Urinary bladder (tissue), 4 donors: ENCODE results near the gene FN1. TPM values are rescaled to one million over a fixed set of nuclear protein-coding genes. Genes with fewer than 3 reads are reported as not detected.
A peak's percentile ranks its signal among the peaks of the same experiment; 100 is the strongest.

Experiments
- DNase-seq: peaks from one replicate; pipeline ENCODE4 v3.0.0-alpha.2; 2015; ENCODE audit errors: extremely low spot score
- H3K27ac ChIP-seq: one replicate; pipeline ENCODE4 v1.5.1; 2013; ENCODE audit warnings: low read depth, mild to moderate bottlenecking, moderate library complexity
- H3K36me3 ChIP-seq: one replicate; pipeline ENCODE4 v1.6.1; 2013; ENCODE audit warnings: mild to moderate bottlenecking, moderate library complexity; ENCODE audit not compliant: insufficient read depth
- H3K4me1 ChIP-seq: one replicate; pipeline ENCODE4 v1.6.1; 2013; ENCODE audit warnings: mild to moderate bottlenecking, moderate library complexity; ENCODE audit not compliant: insufficient read depth
- H3K4me3 ChIP-seq: one replicate; pipeline ENCODE4 v1.5.1; 2013; ENCODE audit warnings: low read depth, low read length
- WGBS: extraction: QIAGEN DNeasy Blood & Tissue Kit; methylation state at CpG from one replicate; pipeline ENCODE4 v1.1.7; 2013; 5-methylcytosine and 5-hydroxymethylcytosine counted together
- polyA plus RNA-seq: library from polyadenylated mRNA; stranded (reverse); fragments of 200-250 nt; gene quantifications from one replicate; pipeline ENCODE4 v1.2.3, GENCODE V29; 2013
- total RNA-seq: library from RNA; depleted of rRNA; stranded (reverse); fragments of >200 nt; gene quantifications from one replicate; pipeline ENCODE4 v1.2.3, GENCODE V29; 2014
- donor health status: healthy with polysubstance abuse.
- donor health status: healthy.

The FN1 gene
- total RNA-seq (1,853 TPM), polyA plus RNA-seq (1,813 TPM)

DNA sequence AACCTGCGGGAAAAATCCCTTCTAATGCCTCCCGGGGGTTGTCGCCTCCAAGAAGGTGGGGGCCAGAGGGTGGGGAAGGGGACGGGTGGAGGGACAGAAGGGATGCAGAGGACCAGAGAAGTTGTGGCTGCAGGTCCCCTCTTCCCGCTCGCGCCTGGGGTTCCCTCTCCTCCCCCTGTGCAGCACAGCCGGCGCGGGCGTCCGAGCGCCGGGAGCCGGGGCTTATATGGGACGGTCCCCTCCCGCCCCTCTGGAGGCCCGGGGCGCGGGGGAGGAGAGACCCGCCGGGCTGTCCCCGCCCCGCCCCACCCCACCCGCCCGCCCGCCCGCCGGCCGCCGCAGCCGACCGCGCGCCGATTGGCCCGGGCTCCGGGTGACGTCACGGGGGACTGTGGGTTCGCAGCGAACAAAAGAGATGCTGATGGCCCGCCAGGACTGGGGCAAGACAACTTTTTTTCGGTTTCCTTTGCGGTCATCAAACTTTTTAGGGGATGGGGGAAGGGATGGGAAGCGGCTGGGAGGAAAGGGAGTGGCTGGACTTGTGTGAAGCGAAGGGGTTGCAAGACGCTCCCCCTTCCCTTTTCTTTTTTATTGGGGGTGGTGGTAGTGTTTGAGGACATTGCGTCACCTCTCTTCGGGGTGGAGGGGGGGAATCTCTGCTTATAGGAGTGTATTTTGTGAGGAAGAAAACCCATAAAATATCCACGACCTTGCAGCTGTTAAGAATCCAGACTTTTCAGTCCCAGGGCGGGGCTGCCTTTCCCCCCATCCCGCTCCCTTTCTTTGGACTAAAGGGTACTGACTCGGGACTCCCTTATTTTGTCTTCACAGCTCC is at the start of gene FN1:
Gene FN1, minus strand, starts transcription at position 199 of the 835 bp plus-strand sequence. CDS start 266 bp downstream, outside the sequence.
- WGBS: under 1% methylated on average over 54 of the region's 54 CpGs
- DNase-seq: peak; percentile 90
- peak within 1 kb of the TSS; percentile 78 for H3K27ac ChIP-seq
- H3K4me1 ChIP-seq: no peaks in the 10 kb centered on the region
- peak within 1 kb of the TSS; percentile 48 for H3K4me3 ChIP-seq
- H3K36me3 ChIP-seq: no peaks in the 10 kb centered on the region

DNA sequence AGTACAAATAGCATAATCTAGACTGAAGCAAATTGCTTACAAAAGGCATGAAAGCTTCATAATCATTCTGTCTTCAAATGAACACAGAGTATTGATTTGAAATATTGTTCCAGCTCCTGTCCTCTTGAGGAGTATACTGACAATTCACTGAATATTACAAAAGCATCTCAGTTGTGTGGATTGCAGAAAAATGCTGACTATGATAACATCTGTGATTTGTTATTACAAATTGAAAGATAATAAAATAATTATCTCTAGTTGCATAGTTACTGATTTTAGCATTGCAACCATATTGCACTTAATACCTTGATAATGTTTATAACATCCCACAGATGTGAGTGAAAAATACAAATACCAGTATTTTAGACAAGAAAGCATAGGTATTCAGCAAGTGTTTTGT is 49.2 kb upstream of the FN1 start:
- H3K4me1 ChIP-seq: no peaks in the 10 kb centered on the region
- no peak overlapping the region for H3K4me3 ChIP-seq
- no peaks in the 10 kb centered on the region for H3K36me3 ChIP-seq
- no peak for DNase-seq
- H3K27ac ChIP-seq: no peak overlapping the region

- 81% methylated on average over 2 of the region's 2 CpGs for WGBS
- H3K4me3 ChIP-seq: no peak overlapping the region
- no peaks in the 10 kb centered on the region for H3K36me3 ChIP-seq
- no peaks in the 10 kb centered on the region for H3K4me1 ChIP-seq
- H3K27ac ChIP-seq: no peak overlapping the region
- DNase-seq: no peak
Observed at GRCh38 chr2:215484570-215484969, 48.7 kb upstream of the FN1 start.

DNA sequence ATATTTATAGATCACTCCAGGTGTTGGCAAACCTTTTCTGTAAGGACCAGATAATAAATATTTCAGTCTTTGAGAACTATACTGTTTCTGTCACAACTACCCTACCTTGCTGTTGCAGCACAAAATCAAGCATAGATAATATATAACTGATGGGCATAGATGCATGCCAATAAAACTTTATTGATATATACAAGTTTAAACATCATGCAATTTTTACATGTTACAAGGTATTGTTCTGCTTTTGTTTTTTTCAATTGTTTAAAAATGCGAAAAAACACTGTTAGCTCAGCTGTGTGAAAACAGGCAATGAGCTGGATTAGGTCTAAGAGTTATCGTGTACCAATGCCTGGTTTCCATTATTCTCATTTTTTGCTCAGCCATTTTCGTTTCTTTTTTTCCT is 47.6 kb upstream of the FN1 start:
- Histone ChIP-seq H3K27ac (no peak overlapping the region), H3K4me1 (no peaks in the 10 kb centered on the region), H3K36me3 (no peaks in the 10 kb centered on the region), H3K4me3 (no peak overlapping the region)
- 95% methylated on average over 3 of the region's 3 CpGs for WGBS
- no peak for DNase-seq

DNA sequence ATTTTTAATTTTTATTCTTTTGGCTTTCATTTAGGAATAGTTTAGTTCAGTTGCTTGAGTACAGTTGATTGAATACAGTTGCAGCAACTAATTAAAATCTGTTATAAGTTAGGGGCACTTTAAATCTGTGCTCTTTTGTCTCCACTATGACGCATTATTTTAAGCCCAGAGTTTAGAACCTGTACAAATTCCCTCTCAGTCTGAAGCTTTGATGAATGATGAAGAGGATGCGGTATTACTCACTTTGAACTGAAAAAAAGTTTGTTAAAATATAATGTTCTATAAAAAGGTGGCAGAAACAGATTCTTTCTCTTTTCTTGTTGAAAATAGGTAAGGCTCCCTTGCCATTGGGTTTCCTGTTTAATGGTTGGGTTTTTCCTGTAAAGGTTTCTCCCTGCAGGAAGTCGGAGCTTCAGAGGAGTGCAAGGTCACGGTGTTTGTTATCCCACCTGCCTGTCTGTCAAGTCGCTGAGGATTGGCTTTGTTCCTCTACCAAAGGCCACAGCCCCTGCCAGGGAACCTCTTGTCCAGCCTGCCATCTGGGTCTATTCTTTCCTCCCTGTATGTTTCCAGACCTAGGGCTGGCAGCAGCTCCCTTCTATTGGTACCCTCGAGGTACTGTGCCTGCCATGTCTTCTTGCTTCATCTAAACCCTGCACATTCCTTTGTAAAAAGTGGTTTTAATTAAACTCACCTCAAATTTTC is 43.8 kb upstream of the FN1 start:
- H3K4me1 ChIP-seq: no peaks in the 10 kb centered on the region
- no peak for DNase-seq
- no peak overlapping the region for H3K27ac ChIP-seq
- 75% methylated on average over 6 of the region's 6 CpGs for WGBS
- no peaks in the 10 kb centered on the region for H3K36me3 ChIP-seq
- H3K4me3 ChIP-seq: no peak overlapping the region

DNA sequence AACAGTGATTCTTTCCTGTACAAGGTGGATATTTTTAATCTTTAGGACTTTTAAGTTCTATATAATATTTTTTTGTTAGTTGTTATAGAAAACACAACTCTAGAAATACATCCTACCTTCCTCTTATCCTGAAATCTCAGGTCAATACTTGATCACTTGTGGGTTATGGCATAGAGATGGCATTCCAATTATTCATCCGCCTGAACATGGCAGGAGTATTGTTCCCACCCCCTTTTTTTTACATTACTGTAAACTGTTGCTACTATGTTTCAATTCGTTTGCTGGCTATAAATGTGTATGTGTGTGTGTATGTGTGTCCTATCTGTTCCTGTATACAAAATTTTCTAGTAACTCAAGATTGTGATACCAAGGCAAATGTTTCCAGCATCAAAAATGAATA is 43.3 kb upstream of the FN1 start:
- Histone ChIP-seq H3K27ac (no peak overlapping the region), H3K4me1 (no peaks in the 10 kb centered on the region), H3K36me3 (no peaks in the 10 kb centered on the region), H3K4me3 (no peak overlapping the region)
- DNase-seq: no peak
- 82% methylated on average over 2 of the region's 2 CpGs for WGBS

DNA sequence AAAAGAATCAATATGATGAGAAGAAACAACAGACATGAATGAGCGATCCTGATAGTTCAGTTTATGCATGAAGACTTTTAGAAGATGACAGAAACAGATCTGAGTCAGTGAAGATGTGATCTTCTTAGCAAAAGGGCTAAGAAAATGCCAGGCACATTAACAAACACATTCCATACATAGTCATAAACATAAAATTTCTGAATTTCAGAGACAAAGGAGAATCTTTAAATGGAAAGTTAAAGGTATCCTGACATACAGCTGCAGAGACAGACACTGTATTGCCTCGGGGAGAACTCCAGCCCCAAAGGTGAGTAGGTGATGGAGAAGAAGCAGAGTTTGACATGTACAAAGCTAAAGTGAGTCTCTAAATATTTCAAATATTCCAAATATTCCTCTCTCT is 40.6 kb upstream of the FN1 start:
- no peak for DNase-seq
- Histone ChIP-seq H3K36me3 (no peaks in the 10 kb centered on the region), H3K4me1 (no peaks in the 10 kb centered on the region), H3K4me3 (no peak overlapping the region), H3K27ac (no peak overlapping the region)
- 89% methylated on average over 2 of the region's 2 CpGs for WGBS

DNA sequence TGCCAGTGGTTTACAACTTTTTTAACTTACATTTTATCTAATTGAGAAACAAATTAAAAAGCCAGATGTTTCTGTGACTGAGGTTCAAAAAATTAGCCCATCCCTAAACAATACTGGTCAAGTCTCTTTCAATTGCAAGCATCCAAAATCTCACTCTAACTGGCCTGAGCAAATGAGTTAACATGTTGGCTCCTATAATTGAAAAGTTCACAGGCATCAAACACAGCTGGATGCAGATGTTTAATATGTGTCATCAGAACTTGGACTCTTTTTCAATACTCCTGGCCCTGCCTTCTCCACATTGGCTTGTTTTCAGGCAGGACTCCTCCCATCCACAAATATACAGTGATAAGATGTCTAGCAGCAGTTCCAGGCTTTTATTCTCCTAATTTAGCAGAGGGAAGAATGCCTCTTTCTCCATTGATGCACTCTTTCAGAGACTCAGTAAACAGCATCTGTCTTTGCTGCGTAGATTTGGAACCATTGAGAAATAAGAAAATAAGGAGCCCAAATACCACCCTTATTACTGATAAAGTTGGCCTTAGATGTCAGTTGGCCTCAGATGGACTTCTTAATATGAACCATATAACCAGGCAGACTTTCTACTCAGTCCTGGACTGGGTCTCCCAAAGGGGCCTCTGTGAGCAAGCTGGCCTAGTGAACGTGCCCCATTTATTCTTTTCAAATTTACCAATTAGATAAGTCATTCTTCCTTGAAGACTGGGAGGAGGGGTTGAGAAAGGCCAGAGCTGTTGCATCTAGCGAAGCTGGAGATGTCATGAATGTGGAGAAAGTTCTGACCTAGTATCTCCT is 30.4 kb upstream of the FN1 start:
- peak; percentile 31 for DNase-seq
- H3K4me3 ChIP-seq: no peak overlapping the region
- no peaks in the 10 kb centered on the region for H3K36me3 ChIP-seq
- H3K27ac ChIP-seq: no peak overlapping the region
- WGBS: 61% methylated on average over 3 of the region's 3 CpGs
- H3K4me1 ChIP-seq: no peaks in the 10 kb centered on the region

DNA sequence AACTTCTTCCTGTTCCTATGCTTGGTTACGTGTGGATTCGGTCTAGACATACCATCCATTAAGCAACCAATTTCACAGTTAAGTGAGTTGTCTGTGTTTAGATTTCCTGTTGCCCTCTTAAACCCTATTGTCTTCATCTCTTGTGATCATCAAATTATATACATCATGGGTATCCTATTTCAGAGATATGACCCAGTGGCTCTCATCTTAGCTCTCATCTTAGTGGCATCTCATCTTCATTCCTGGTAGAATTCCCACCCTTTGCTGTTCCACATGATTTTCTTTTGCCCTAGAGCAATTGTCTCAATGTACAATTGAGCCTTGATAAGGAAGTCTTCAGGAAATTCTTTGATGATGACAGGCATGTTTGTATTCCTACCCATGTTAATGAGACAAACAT is 29.4 kb upstream of the FN1 start:
- no peak overlapping the region for H3K4me3 ChIP-seq
- no peaks in the 10 kb centered on the region for H3K36me3 ChIP-seq
- no peak overlapping the region for H3K27ac ChIP-seq
- WGBS: 71% methylated on average over 2 of the region's 2 CpGs
- H3K4me1 ChIP-seq: no peaks in the 10 kb centered on the region
- no peak for DNase-seq

- Histone ChIP-seq H3K4me1 (no peaks in the 10 kb centered on the region), H3K4me3 (no peak overlapping the region), H3K36me3 (no peaks in the 10 kb centered on the region), H3K27ac (no peak overlapping the region)
- DNase-seq: no peak
- 77% methylated on average over 5 of the region's 5 CpGs for WGBS
Observed at GRCh38 chr2:215461836-215462532, 26.1 kb upstream of the FN1 start.

GRCh38 chr2:215460682-215461382 is 25.0 kb upstream of the FN1 start:
- no peak for DNase-seq
- Histone ChIP-seq H3K4me3 (no peak overlapping the region), H3K27ac (no peak overlapping the region), H3K36me3 (no peaks in the 10 kb centered on the region), H3K4me1 (no peaks in the 10 kb centered on the region)
- 49% methylated on average over 4 of the region's 4 CpGs for WGBS

DNA sequence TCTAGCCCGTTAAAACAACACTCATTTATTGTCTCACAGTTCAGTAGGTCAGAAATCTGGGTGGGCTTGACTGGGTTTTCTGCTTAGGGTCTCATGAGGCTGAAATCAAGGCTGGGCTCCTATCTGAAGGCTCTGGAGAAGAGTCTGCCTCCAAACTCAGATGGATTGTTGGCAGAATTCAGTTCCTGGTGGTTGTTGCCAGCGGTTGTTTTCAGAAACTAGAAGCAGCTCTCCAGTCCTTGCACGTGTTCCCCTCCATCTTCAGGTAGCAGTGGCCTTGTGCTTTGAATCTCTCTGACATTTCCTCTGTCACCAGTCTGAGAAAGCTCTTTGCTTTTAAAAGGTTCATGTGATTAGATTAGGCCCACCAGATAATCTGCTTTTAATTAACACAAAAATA is 20.1 kb upstream of the FN1 start:
- Histone ChIP-seq H3K4me3 (no peak overlapping the region), H3K36me3 (no peaks in the 10 kb centered on the region), H3K27ac (no peak overlapping the region), H3K4me1 (no peaks in the 10 kb centered on the region)
- WGBS: 79% methylated on average over 3 of the region's 3 CpGs
- no peak for DNase-seq
